K562 (cell line): ENCODE measurements around the gene CMIP. TPM values are rescaled to one million over a fixed set of nuclear protein-coding genes. Genes with fewer than 3 reads are reported as not detected.

Source experiments
- ARID4B ChIP-seq: sonication (generic); formaldehyde crosslinking; IDR thresholded peaks from 2 replicates; pipeline ENCODE4 v1.8.0; 2022; ENCODE audit warnings: mild to moderate bottlenecking, missing genetic modification reagents
- E2F6 ChIP-seq, 2 experiments: IDR thresholded peaks; 2 replicates each; pipeline ENCODE4 v1.6.1; 2011; ENCODE audit warnings: borderline replicate concordance in 1 of 2, control low read depth in 1 of 2, low read depth in 1 of 2, low read length in 1 of 2, mild to moderate bottlenecking in 1 of 2, mixed read lengths in 1 of 2, moderate library complexity in 1 of 2; ENCODE audit not compliant: insufficient read depth in 1 of 2, insufficient read length in 1 of 2, poor library complexity in 1 of 2, severe bottlenecking in 1 of 2; ENCODE audit errors: extremely low read depth in 1 of 2
- ELK1 ChIP-seq: sonication (generic); formaldehyde crosslinking; IDR thresholded peaks from 2 replicates; pipeline ENCODE4 v1.8.1; 2022; ENCODE audit warnings: missing genetic modification reagents
- GTF2A2 ChIP-seq: IDR thresholded peaks from 2 replicates; pipeline ENCODE4 v1.6.1; 2016; ENCODE audit warnings: mild to moderate bottlenecking, missing genetic modification characterization, missing compliant biosample characterization
- HMGN3 ChIP-seq: IDR thresholded peaks from 2 replicates; pipeline ENCODE4 v1.6.1; 2011; ENCODE audit warnings: borderline replicate concordance, low read depth, mild to moderate bottlenecking, mixed read lengths, low read length; ENCODE audit not compliant: insufficient read length; ENCODE audit errors: extremely low read depth
- HNRNPL ChIP-seq: fragments of 200-400 bp; formaldehyde crosslinking; IDR thresholded peaks from 2 replicates; pipeline ENCODE4 v1.6.1; 2017; ENCODE audit warnings: low read depth, mild to moderate bottlenecking, low read length
- JUNB ChIP-seq: fragments of 450-650 bp; formaldehyde crosslinking; conservative IDR thresholded peaks from 2 replicates; pipeline ENCODE4 v1.4.0; 2020; ENCODE audit warnings: mild to moderate bottlenecking
- KDM2B ChIP-seq: fragments of 250-450 bp; sonication (Bioruptor Pico); IDR thresholded peaks from 2 replicates; pipeline ENCODE4 v1.8.0; 2021; ENCODE audit warnings: mild to moderate bottlenecking, moderate library complexity
- KLF13 ChIP-seq: fragments of 450-650 bp; IDR thresholded peaks from 2 replicates; pipeline ENCODE4 v1.6.1; 2016; ENCODE audit warnings: missing genetic modification characterization, low read depth, mild to moderate bottlenecking, missing compliant biosample characterization, moderate library complexity, borderline replicate concordance
- MXI1 ChIP-seq: IDR thresholded peaks from 2 replicates; pipeline ENCODE4 v1.6.1; 2011; ENCODE audit warnings: low read depth, mild to moderate bottlenecking, improper control_type of control experiment, low read length
- RBBP5 ChIP-seq: fragments of 200-600 bp; sonication (generic); IDR thresholded peaks from 2 replicates; pipeline ENCODE4 v1.6.1; 2012; ENCODE audit warnings: borderline replicate concordance, mild to moderate bottlenecking, low read length, control low read depth, inconsistent platforms; ENCODE audit not compliant: insufficient read depth, poor library complexity, severe bottlenecking
- SIN3A ChIP-seq, 2 experiments: fragments of 150-350 bp in 1 of 2; IDR thresholded peaks; 2 replicates each; pipeline ENCODE4 v1.6.1; 2011 to 2016; ENCODE audit warnings: borderline replicate concordance in 2 of 2, low read depth in 2 of 2, low read length in 2 of 2, mild to moderate bottlenecking in 2 of 2, moderate library complexity in 2 of 2; ENCODE audit not compliant: control insufficient read depth in 1 of 2
- SLC30A9 ChIP-seq: fragments of 250-450 bp; sonication (Bioruptor Pico); IDR thresholded peaks from 2 replicates; pipeline ENCODE4 v1.8.0; 2022; ENCODE audit warnings: mild to moderate bottlenecking, moderate library complexity
- SMARCE1 ChIP-seq: fragments of 450-650 bp; IDR thresholded peaks from 2 replicates; pipeline ENCODE4 v1.7.1; 2016; ENCODE audit warnings: mild to moderate bottlenecking
- SNIP1 ChIP-seq: fragments of 450-650 bp; IDR thresholded peaks from 2 replicates; pipeline ENCODE4 v1.7.1; 2017; ENCODE audit warnings: low read depth, mild to moderate bottlenecking
- TAF15 ChIP-seq: fragments of 200-400 bp; formaldehyde crosslinking; IDR thresholded peaks from 2 replicates; pipeline ENCODE4 v1.6.1; 2017; ENCODE audit warnings: mild to moderate bottlenecking, low read depth, low read length, moderate library complexity
- TAF7 ChIP-seq: fragments of 450-650 bp; IDR thresholded peaks from 2 replicates; pipeline ENCODE4 v1.6.1; 2016; ENCODE audit warnings: missing genetic modification characterization, missing compliant biosample characterization
- THRAP3 ChIP-seq: fragments of 450-650 bp; IDR thresholded peaks from 2 replicates; pipeline ENCODE4 v1.6.1; 2016; ENCODE audit warnings: mild to moderate bottlenecking, inconsistent platforms, borderline replicate concordance
- ZFX ChIP-seq: sonication (generic); formaldehyde crosslinking; IDR thresholded peaks from 2 replicates; pipeline ENCODE4 v1.8.0; 2022; ENCODE audit warnings: mild to moderate bottlenecking, missing genetic modification reagents, moderate library complexity
- ZNF174 ChIP-seq: fragments of 250-450 bp; sonication (Bioruptor Pico); IDR thresholded peaks from 2 replicates; pipeline ENCODE4 v1.4.0; 2020; ENCODE audit warnings: mild to moderate bottlenecking
- polyA plus RNA-seq, 8 experiments: library from polyadenylated mRNA; depleted of rRNA in 4 of 8; stranded (reverse) in 5 of 8; unstranded in 3 of 8; fragments of >200 nt; fragmentation: Nextera tagmentation in 2 of 8; fragmentation: Illumina TruSeq in 1 of 8; extraction: Ambion mirVana in 2 of 8; extraction: Trizol in 1 of 8; gene quantifications; 2 replicates each; pipeline versions ENCODE4 v1.2.1 to v1.2.3, GENCODE V29; 2011 to 2014; ENCODE audit warnings: inconsistent platforms in 1 of 8, missing spikeins in 1 of 8
- total RNA-seq, 7 experiments: library from RNA; depleted of rRNA in 6 of 7; stranded (reverse); fragments of >200 nt in 6 of 7; fragmentation: Illumina TruSeq in 2 of 7; extraction: Trizol in 2 of 7; gene quantifications; 2 replicates each; pipeline versions ENCODE4 v1.2.1 to v1.2.3, GENCODE V29; 2011 to 2021; ENCODE audit warnings: low replicate concordance in 1 of 7

Gene CMIP
- total and polyA plus RNA-seq, 9 of the 15 experiments (the other 6 are each of a cell fraction or from before 2014, with no cell fraction given): 0.94 to 82.5 (median 10.3) TPM

- TF ChIP-seq KDM2B (CRISPR knock-in tag) (0 out of 2 replicates have a peak, but pooled peaks have one; percentile 27), ELK1 (CRISPR knock-in tag) (no peak), MXI1 (no peak), HNRNPL (peak; percentile 80), SIN3A (IDR thresholded peaks at IDR 0.05; ENCODE audit: borderline replicate concordance in 2 of 2, control insufficient read depth in 1 of 2, low read depth in 2 of 2, low read length in 2 of 2) (peak in 1 of 2 experiments; percentile 21; a peak in 1 of 4 replicates), ZNF174 (CRISPR knock-in tag) (no peak), THRAP3 (no peak), TAF15 (no peak), KLF13 (tag) (no peak), RBBP5 (peak; percentile 50), GTF2A2 (tag) (no peak), SLC30A9 (no peak), JUNB (CRISPR knock-in tag) (no peak), SMARCE1 (no peak), ZFX (CRISPR knock-in tag) (peak; percentile 41), ARID4B (CRISPR knock-in tag) (peak; percentile 68; the same call in 1 of the 2 replicates), SNIP1 (no peak), E2F6 (IDR thresholded peaks at IDR 0.05; ENCODE audit: borderline replicate concordance in 1 of 2, extremely low read depth in 1 of 2, insufficient read depth in 1 of 2, insufficient read length in 1 of 2, low read depth in 1 of 2, low read length in 1 of 2, poor library complexity in 1 of 2, severe bottlenecking in 1 of 2) (peak in 1 of 2 experiments; percentile 25), TAF7 (tag) (no peak), HMGN3 (peak; percentile 47)
These were observed 744 bp downstream of the CMIP start (continued) for GRCh38 chr16:81445143-81445961.
